ENCODE results near the gene HINFP.

Gene HINFP, protein sequence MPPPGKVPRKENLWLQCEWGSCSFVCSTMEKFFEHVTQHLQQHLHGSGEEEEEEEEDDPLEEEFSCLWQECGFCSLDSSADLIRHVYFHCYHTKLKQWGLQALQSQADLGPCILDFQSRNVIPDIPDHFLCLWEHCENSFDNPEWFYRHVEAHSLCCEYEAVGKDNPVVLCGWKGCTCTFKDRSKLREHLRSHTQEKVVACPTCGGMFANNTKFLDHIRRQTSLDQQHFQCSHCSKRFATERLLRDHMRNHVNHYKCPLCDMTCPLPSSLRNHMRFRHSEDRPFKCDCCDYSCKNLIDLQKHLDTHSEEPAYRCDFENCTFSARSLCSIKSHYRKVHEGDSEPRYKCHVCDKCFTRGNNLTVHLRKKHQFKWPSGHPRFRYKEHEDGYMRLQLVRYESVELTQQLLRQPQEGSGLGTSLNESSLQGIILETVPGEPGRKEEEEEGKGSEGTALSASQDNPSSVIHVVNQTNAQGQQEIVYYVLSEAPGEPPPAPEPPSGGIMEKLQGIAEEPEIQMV

GRCh38 chr11:119121008-119121810 is at the start of gene HINFP:
HINFP (plus strand) TSS chr11:119121580; CDS start chr11:119126945, 5,365 bp downstream.
- DNase-seq: peak; percentile 99

GRCh38 chr11:119077839-119078238 is 43.5 kb upstream of the HINFP start:
- no peak for DNase-seq

DNA sequence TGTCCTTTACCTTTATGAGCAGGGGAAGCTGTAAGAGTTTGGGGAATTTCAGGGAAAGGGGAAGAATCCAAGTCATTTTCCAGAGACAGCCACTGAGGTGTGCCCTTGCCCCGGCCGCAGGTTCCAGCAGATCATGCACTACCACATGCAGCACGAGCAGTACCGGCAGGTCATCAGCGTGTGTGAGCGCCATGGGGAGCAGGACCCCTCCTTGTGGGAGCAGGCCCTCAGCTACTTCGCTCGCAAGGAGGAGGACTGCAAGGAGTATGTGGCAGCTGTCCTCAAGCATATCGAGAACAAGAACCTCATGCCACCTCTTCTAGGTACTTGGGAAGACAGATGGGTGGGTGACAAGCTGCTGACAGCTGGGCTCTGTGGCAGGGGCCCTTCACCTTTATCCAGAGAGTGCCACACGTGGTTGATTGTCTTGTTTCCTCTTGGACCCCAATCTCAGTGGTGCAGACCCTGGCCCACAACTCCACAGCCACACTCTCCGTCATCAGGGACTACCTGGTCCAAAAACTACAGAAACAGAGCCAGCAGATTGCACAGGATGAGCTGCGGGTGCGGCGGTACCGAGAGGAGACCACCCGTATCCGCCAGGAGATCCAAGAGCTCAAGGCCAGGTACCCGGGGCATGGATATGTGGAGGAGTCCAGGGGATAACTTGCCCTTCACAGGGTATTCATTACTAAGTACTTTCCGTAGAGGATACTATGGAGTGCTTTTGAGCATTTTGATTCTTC is 42.5 kb upstream of the HINFP start:
- DNase-seq: no peak

GRCh38 chr11:119081682-119082260 is 39.6 kb upstream of the HINFP start:
- no peak for DNase-seq

GRCh38 chr11:119084663-119085436 is 36.5 kb upstream of the HINFP start, which contains the start of gene HMBS:
HMBS (plus strand) TSS chr11:119084881; CDS start chr11:119085034, 153 bp downstream.
- DNase-seq: peak; percentile 90

DNA sequence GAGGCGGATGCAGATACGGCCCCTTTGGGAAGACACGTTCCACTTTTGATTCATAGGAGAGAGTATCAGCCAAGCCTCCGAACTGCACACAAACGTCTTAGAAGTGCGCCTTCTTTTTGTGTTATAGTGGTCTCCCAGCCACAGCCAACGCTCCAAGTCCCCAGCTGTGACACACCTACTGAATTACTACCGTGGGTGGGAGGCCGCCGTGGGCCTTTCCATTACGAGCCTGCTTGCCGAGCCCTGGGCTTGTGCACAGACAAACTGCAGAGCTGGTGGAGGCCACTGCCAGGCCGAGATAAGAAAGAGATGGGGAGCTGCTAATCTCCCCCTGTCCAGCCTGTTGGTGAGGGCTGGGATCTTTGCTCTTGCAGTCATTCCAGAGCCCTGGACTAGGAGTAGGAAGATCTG is 35.9 kb upstream of the HINFP start:
- DNase-seq: no peak

GRCh38 chr11:119087123-119087522 is 34.3 kb upstream of the HINFP start:
- no peak for DNase-seq

GRCh38 chr11:119087747-119088241 is 33.6 kb upstream of the HINFP start:
- DNase-seq: peak; percentile 10

DNA sequence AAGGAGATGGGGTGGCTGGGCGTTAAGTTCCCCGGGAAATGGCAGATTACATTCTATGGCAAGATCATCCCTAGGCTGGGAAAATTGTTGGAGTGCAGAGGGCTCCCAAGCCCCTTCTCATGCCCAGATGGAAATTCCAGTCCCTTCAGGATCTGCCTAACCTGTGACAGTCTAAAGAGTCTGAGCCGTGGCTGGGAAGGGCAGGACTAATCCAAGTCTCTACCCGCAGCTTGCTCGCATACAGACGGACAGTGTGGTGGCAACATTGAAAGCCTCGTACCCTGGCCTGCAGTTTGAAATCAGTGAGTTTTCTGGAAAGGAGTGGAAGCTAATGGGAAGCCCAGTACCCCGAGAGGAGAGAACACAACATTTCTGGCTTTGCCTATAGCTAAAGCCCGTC is 33.0 kb upstream of the HINFP start:
- no peak for DNase-seq

DNA sequence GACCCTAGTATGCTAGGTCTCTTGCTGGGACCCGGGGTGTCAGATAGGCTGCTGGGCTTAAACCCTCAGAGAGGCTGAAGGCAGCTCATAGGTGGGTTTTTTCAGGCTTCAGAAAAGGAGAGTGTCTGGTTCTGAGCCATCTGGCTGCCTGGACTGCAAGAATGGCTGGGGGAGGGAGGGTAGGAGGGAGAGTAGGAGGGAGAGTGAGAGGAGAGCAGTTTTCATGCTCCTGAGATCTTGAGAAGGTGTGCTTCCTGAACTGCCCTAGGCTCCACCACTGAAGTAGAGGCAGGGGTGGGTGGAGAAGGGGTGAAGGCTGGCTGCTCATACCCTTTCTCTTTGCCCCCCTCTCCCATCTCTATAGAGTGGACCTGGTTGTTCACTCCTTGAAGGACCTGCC is 32.1 kb upstream of the HINFP start:
- no peak for DNase-seq

DNA sequence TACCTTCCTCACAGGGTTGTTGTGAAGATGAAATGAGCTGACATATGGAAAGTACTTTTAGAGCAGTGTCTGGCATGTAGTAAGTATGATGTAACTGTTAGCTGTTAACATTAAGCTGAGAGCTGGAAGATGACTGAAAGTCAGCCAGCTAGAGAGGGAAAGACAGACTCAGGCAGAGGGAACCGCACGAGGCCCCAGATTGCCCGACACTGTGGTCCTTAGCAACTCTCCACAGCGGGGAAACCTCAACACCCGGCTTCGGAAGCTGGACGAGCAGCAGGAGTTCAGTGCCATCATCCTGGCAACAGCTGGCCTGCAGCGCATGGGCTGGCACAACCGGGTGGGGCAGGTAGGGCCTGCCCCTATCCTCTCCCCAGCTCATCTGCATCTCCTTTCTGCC is 30.2 kb upstream of the HINFP start:
- DNase-seq: no peak

GRCh38 chr11:119091966-119092879 is 29.2 kb upstream of the HINFP start:
- peak; percentile 8 for DNase-seq

DNA sequence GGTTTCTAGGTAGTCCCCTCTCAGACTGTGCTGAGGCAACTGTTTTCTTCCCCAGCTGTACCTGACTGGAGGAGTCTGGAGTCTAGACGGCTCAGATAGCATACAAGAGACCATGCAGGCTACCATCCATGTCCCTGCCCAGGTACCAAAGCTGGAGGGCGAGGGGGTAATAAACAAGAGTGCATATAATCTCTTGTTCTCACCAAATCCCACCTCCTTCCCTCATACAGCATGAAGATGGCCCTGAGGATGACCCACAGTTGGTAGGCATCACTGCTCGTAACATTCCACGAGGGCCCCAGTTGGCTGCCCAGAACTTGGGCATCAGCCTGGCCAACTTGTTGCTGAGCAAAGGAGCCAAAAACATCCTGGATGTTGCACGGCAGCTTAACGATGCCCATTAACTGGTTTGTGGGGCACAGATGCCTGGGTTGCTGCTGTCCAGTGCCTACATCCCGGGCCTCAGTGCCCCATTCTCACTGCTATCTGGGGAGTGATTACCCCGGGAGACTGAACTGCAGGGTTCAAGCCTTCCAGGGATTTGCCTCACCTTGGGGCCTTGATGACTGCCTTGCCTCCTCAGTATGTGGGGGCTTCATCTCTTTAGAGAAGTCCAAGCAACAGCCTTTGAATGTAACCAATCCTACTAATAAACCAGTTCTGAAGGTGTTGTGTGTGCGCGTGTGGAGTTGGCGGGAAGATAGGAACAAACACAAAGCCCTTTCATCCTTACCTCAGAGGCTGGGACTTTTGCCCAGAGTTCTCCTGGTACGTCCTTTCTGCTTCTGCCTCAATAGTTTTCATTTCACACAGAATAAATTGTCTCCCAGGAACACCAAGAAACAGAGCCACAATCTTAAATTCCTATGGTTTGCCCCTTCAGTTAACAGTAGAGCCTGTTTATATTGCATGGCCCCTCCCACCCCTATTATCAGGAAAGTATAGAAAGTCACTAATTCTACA is 28.2 kb upstream of the HINFP start:
- no peak for DNase-seq

DNA sequence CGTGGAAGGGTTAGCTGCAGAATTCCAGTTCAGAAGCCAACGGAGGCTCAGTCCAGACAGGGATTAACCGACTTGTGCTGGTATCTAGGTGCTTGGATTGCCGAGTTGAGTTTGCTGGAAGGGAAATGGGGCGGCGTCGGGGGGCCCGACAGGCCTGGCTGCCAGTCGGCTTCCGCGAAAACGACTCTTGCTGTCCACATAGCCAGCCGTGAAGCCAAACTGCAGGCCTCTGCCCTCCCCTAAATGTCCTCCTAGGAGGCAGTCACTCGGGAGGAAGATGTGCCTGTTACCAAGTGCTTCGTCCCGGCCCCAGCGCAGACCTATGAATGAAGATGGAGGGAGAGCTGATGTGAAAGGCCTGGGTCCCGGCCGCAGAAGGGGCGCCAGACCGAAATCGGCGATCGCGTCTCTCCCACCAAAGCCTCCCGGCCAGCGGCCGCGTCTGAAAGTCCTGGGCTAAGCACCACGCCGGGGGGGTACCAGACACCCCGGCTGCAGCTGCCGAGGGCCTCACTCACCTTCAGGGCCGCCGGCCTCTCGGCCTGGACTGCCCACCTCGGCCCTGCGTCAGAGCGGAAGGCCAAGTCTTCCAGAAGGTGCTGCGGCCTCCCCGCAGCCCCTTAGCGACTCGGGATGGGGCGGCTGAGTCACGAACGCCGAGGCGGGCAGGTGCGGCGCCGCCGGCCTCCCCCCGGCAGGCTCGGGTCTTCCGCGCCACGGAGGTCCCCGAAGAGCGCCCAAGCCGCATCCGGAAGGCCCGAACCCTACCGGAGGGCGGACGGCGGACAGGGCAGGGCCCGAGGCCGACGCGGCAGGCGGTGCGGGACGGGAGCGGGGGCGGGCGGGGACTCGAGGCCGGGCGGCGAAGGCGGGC is 27.2 kb upstream of the HINFP start:
- no peak for DNase-seq

DNA sequence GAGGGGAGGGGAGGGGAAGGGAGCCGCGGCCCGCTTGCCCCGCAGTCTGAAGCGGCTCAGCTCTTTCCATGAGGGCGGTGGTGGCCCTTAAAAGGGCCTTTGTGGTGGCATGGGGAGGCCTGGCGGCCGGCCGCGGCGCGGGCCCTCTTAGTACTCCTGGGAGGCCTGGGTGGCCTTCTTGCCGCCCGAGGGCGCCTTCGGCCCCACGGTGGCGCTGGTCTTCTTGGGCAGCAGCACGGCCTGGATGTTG is 26.6 kb upstream of the HINFP start:
- peak; percentile 66 for DNase-seq

DNA sequence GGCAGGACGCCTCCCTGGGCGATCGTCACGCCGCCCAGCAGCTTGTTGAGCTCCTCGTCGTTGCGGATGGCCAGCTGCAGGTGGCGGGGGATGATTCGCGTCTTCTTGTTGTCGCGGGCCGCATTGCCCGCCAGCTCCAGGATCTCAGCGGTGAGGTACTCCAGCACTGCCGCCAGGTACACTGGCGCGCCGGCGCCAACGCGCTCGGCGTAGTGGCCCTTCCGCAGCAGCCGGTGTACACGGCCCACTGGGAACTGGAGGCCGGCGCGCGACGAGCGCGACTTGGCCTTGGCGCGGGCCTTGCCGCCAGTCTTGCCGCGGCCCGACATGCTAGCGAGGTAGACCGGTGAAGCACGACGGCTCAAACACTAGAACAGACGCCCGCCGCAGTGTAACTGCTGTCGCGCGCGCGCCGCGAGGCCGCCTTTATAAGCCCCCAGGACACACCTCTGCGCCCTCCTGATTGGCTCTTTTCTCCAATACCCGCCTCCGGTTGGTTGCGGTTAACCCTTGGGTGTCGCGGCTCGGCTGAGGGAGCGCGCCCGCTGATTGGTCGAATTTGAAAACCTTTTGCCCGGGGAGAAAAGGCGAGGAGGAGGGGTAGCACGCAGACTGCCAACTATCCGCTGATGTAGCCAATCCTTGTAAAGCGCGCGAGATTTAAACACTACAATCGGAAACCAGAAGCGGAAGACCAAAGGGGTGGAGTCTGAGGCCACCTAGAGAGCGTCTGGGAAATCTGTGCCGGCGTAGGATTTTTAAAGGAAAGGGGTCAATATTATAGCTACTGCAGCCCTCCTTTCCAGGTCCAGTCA is 26.1 kb upstream of the HINFP start:
- DNase-seq: peak; percentile 99

DNA sequence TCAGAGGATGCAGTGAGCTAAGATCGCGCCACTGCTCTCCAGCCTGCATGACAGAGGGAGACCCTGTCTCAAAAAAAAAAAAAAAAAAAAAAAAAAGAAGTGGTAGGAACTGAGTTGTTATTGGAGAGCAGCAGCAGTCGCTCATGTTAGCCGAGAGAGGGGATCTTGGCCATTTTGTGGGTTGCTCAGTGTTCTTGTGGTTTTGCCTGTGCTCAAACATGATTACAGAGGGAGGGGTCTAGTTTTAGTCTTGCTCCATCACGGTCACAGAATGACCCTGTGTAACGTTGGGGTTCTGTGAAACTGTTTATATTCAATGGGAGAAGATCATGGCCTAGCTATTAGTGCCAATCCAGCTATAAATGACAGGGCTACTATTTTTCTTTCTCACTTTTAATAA is 21.7 kb upstream of the HINFP start:
- DNase-seq: no peak
